Activated CD4-positive, alpha-beta T cell treated with anti-CD3 and anti-CD28 coated beads, Interleukin-2, amount 10 ng/mL, durations not matched to agents 7 days and 5 days (primary cell): ENCODE data around the gene OR2G6. TPM values are rescaled to one million over a fixed set of nuclear protein-coding genes. Genes with fewer than 3 reads are reported as not detected.
"Not testable (repeated sequence)": the region's sequence is repeated elsewhere in the genome, so short reads cannot be mapped to it uniquely, and the experiment has no call there.

Experiments
- CTCF ChIA-PET: fragments of 350-600 bp; sonication (Branson Sonifier 250); formaldehyde crosslinking; loops from one replicate; lab custom pipeline; 2021; ENCODE audit warnings: antibody characterized with exemption; lab: Charles Lee
- POLR2A ChIA-PET: fragments of 350-600 bp; sonication (Branson Sonifier 250); formaldehyde crosslinking; loops from one replicate; lab custom pipeline; 2021; ENCODE audit warnings: antibody characterized with exemption; lab: Charles Lee
- DNase-seq: peaks from one replicate; pipeline ENCODE4 v3.0.0-alpha.2; 2020
- H3K27ac Mint-ChIP-seq: one replicate; pipeline ENCODE4 v1.8.0; 2021; ENCODE audit warnings: mild to moderate bottlenecking, moderate library complexity, mixed read lengths
- H3K27me3 Mint-ChIP-seq: one replicate; pipeline ENCODE4 v1.8.0; 2021; ENCODE audit warnings: mixed read lengths
- H3K36me3 Mint-ChIP-seq: one replicate; pipeline ENCODE4 v1.8.0; 2021; ENCODE audit warnings: low read depth, mixed read lengths
- H3K4me1 Mint-ChIP-seq: one replicate; pipeline ENCODE4 v1.8.0; 2021; ENCODE audit warnings: mixed read lengths
- H3K4me3 Mint-ChIP-seq: one replicate; pipeline ENCODE4 v1.8.0; 2021; ENCODE audit warnings: mild to moderate bottlenecking, moderate library complexity, mixed read lengths
- H3K9me3 Mint-ChIP-seq: one replicate; pipeline ENCODE4 v1.8.0; 2021; ENCODE audit warnings: mixed read lengths
- total RNA-seq, 2 experiments: library from RNA; stranded (reverse); gene quantifications; one replicate each; pipeline ENCODE4 v1.2.3, GENCODE V29; 2021

The OR2G6 gene
- total RNA-seq, 2 experiments from 2014 or later, result not detected

DNA sequence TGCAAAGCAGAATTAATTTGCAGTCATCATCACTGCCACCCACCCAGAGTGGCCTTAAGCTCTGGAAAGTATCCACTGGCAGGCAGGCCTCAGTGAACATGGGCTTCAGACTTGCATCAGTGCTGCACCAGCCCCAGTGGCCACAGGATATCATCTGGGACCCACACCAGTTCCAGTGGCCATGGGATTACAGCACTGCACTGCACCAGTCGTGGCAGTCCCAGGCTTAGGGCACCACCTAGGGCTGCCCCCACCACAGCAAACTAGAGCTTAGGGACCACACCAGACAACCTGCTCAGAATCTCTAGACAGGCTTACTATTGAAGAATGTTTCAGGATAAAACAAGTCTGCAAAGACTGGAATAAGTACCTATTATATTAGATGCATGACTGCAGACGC is 39.5 kb downstream of the OR2G6 start:
- H3K36me3 Mint-ChIP-seq, H3K27me3 Mint-ChIP-seq, H3K9me3 Mint-ChIP-seq, H3K27ac Mint-ChIP-seq, DNase-seq, CTCF ChIA-PET, H3K4me3 Mint-ChIP-seq, POLR2A ChIA-PET, H3K4me1 Mint-ChIP-seq: not testable (repeated sequence)

- H3K27me3 Mint-ChIP-seq, DNase-seq, H3K27ac Mint-ChIP-seq, H3K4me3 Mint-ChIP-seq, CTCF ChIA-PET, H3K36me3 Mint-ChIP-seq, H3K9me3 Mint-ChIP-seq, H3K4me1 Mint-ChIP-seq, POLR2A ChIA-PET: not testable (repeated sequence)
Observed at GRCh38 chr1:248551027-248551426, 43.2 kb downstream of the OR2G6 start.

- H3K4me3 Mint-ChIP-seq, CTCF ChIA-PET, H3K27ac Mint-ChIP-seq, H3K27me3 Mint-ChIP-seq, H3K9me3 Mint-ChIP-seq, DNase-seq, POLR2A ChIA-PET, H3K36me3 Mint-ChIP-seq: not testable (repeated sequence)
- peaks cover 15% of the 10 kb centered on the region for H3K4me1 Mint-ChIP-seq
Observed at GRCh38 chr1:248562672-248563071, 54.8 kb downstream of the OR2G6 start, which contains the start of gene OR2T29. Gene OR2T29 (minus strand): TSS chr1:248562772. CDS start chr1:248559491, 3,281 bp downstream.

- DNase-seq, result peak; percentile 31
- CTCF ChIA-PET, result not testable (repeated sequence)
- peaks cover 19% of the 10 kb centered on the region for H3K4me1 Mint-ChIP-seq
Observed at GRCh38 chr1:248565530-248566373, 57.9 kb downstream of the OR2G6 start.

DNA sequence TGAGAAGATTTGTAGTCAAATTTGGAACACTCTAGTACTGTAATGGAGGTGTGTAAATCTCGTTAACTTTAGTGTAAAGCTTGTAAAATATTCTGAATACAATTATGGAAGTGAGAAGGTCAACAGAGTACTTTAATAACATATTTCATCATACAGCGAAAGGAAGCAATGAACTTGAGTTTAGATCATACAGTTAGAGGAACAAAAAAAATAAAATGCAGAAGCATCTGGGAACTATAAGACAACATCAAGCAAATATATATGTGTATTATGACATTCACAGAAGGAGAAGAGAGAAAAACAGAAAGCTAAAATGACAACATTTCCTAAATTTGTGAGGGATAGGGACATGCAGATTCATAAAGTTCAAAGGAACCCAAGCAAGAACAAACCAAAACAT is 61.2 kb downstream of the OR2G6 start:
- POLR2A ChIA-PET, H3K27me3 Mint-ChIP-seq, DNase-seq, H3K36me3 Mint-ChIP-seq, H3K27ac Mint-ChIP-seq, H3K4me3 Mint-ChIP-seq, H3K9me3 Mint-ChIP-seq, CTCF ChIA-PET: not testable (repeated sequence)
- H3K4me1 Mint-ChIP-seq, result peaks cover 21% of the 10 kb centered on the region

More at GRCh38 chr1:248565530-248566373, 57.9 kb downstream of the OR2G6 start:
- POLR2A ChIA-PET, H3K27me3 Mint-ChIP-seq, H3K9me3 Mint-ChIP-seq, H3K36me3 Mint-ChIP-seq: not testable (repeated sequence)
- Mint-ChIP-seq H3K4me3 (peak overlapping the region; percentile 78), H3K27ac (peak overlapping the region; percentile 96)

GRCh38 chr1:248570811-248571210 is 62.9 kb downstream of the OR2G6 start:
- H3K27me3 Mint-ChIP-seq, H3K27ac Mint-ChIP-seq, DNase-seq, POLR2A ChIA-PET, CTCF ChIA-PET, H3K36me3 Mint-ChIP-seq, H3K4me3 Mint-ChIP-seq, H3K9me3 Mint-ChIP-seq: not testable (repeated sequence)
- peaks cover 18% of the 10 kb centered on the region for H3K4me1 Mint-ChIP-seq

- H3K36me3 Mint-ChIP-seq, CTCF ChIA-PET, DNase-seq, H3K27ac Mint-ChIP-seq, H3K27me3 Mint-ChIP-seq, H3K9me3 Mint-ChIP-seq, POLR2A ChIA-PET, H3K4me3 Mint-ChIP-seq: not testable (repeated sequence)
- H3K4me1 Mint-ChIP-seq, result peaks cover 14% of the 10 kb centered on the region
Observed at GRCh38 chr1:248572049-248572448, 64.2 kb downstream of the OR2G6 start.

DNA sequence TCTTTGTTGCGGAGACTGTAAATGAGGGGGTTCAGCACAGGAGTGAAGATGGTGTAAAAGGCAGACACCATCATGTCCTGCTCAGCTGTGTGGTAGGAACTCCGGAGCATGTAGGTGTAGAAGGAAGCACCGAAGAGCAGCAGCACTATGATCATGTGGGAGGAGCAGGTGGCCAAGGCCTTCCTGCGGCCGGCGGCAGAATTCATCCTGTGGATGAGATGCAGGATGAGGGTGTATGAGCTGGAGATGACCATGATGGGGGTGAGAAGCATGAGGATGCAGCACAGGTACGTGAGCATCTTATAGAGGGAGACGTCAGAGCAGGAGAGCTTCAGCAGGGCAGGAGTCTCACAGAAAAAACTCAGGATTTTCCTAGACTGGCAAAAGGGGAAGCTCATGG is 66.0 kb downstream of the OR2G6 start:
- peaks cover 11% of the 10 kb centered on the region for H3K4me1 Mint-ChIP-seq
- H3K36me3 Mint-ChIP-seq, result not testable (repeated sequence)

DNA sequence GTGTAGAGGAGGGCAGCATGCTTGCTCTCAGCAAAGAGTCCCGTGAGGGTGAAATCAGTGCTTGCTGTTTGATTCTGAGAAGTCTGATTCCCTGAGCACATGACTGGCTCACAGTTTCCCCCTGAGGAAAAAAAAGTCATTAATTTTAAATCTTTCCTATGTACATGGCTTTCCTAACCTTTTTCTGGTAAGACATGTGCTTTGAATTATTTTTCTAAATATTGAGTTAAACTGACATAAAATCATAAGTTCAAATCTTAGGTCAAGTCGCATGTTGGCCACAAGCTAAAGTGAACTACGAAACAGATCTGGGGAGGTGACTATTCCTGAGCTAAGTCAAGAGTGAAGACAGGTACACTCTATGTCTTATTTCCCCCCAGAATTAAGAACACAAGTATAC is 66.8 kb downstream of the OR2G6 start, which contains the start of gene OR2T34:
OR2T34 (minus strand) TSS at position 101 of the 400 bp plus-strand sequence; CDS start at position 101, 0 bp downstream.
- H3K4me3 Mint-ChIP-seq, DNase-seq, H3K27ac Mint-ChIP-seq, H3K4me1 Mint-ChIP-seq, CTCF ChIA-PET, H3K27me3 Mint-ChIP-seq, H3K9me3 Mint-ChIP-seq, POLR2A ChIA-PET, H3K36me3 Mint-ChIP-seq: not testable (repeated sequence)

More for the DNA sequence above, 66.0 kb downstream of the OR2G6 start:
- DNase-seq, POLR2A ChIA-PET, CTCF ChIA-PET, H3K4me3 Mint-ChIP-seq, H3K9me3 Mint-ChIP-seq, H3K27me3 Mint-ChIP-seq, H3K27ac Mint-ChIP-seq: not testable (repeated sequence)

DNA sequence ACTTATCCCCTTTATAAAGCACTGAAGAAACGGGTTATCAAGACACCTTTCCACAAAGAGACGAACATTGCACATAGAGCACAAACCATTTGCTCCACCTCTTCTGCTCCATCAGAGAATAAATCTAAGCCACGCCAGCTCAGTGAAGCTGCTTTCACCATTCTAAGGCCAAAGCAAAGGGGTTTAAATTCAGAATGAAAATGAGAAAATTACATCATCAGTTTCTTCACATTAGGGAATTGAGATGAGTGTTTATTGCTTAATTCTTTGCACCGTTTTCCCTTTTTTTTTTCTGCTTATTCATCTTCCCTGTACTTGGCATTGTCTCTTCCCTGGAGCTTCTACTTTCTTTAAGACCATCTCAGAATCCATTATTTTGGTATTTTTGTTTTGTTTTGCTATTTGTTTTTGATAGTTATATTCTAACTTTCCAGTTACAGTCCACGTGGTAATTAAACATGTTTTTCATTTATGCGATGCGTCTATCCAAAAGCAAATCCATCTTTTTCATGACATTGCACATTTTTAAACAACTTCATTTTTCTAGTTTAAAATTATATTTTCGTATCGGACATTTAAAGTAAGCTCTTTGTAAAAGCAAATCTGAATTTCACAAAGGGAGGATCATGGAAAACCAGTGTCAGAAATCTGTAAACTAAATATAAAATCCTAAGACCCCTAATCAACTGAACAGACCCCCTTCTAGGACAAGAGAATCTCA is 68.5 kb downstream of the OR2G6 start:
- H3K27ac Mint-ChIP-seq, result no peak overlapping the region
- peaks cover 2% of the 10 kb centered on the region for H3K27me3 Mint-ChIP-seq
- DNase-seq, result no peak
- no peak overlapping the region for H3K4me3 Mint-ChIP-seq
- H3K36me3 Mint-ChIP-seq, result no peaks in the 10 kb centered on the region
- CTCF ChIA-PET, result no interaction called here
- peaks cover 5% of the 10 kb centered on the region for H3K4me1 Mint-ChIP-seq
- POLR2A ChIA-PET, result no interaction called here
- H3K9me3 Mint-ChIP-seq, result peaks cover 6% of the 10 kb centered on the region

Other genes starting within 250 kb of the OR2G6 start
- not detected for gene OR2T33, start 230.1 kb upstream of the OR2G6 start, total RNA-seq
- not detected for gene OR2T12, start 204.6 kb upstream of the OR2G6 start, total RNA-seq
- not detected for gene OR2M7, start 183.5 kb upstream of the OR2G6 start, total RNA-seq
- gene OR14C36, start 159.3 kb upstream of the OR2G6 start, total RNA-seq, result not detected
- gene OR2T4, start 146.4 kb upstream of the OR2G6 start, total RNA-seq, result not detected
- not detected for gene OR2T6, start 132.3 kb upstream of the OR2G6 start, total RNA-seq
- gene OR2T1, start 105.0 kb upstream of the OR2G6 start, total RNA-seq, result not detected
- not detected for gene OR2T2, start 62.4 kb upstream of the OR2G6 start, total RNA-seq
- gene OR2T3, start 34.7 kb upstream of the OR2G6 start, total RNA-seq, result not detected
- not detected for gene OR2T5, start 19.5 kb upstream of the OR2G6 start, total RNA-seq
- gene OR2T29, start 54.7 kb downstream of the OR2G6 start, total RNA-seq, result not detected
- gene OR2T34, start 66.7 kb downstream of the OR2G6 start, total RNA-seq, result not detected
- not detected for gene OR2T10, start 89.6 kb downstream of the OR2G6 start, total RNA-seq
- not detected for gene OR2T11, start 127.0 kb downstream of the OR2G6 start, total RNA-seq
- gene OR2T35, start 137.2 kb downstream of the OR2G6 start, total RNA-seq, result not detected
- not detected for gene OR2T27, start 147.5 kb downstream of the OR2G6 start, total RNA-seq
- gene OR14I1, start 194.7 kb downstream of the OR2G6 start, total RNA-seq, result not detected
- not detected for gene LYPD8, start 247.7 kb downstream of the OR2G6 start, total RNA-seq